IMR-90 (cell line): ENCODE measurements around the gene COL12A1. TPM values are rescaled to one million over a fixed set of nuclear protein-coding genes. Genes with fewer than 3 reads are reported as not detected.

ENCODE experiments used
- ATAC-seq: fragments of 200-7000 bp; cut with Tn5 transposase; 2 replicates; pipeline ENCODE4 v1.9.1; 2020; ENCODE audit warnings: low read depth, mild to moderate bottlenecking, moderate library complexity
- BruUV-seq: library from RNA; stranded (reverse); fragments of 400-500 nt; replicated peaks from 2 replicates; lab custom pipeline; 2021; lab: Mats Ljungman, UMichigan
- CTCF ChIA-PET: fragments of 300-600 bp; formaldehyde crosslinking; extraction: SDS; loops from one replicate; lab custom pipeline; 2021; ENCODE audit warnings: antibody characterized with exemption; lab: Yijun Ruan, JAX
- POLR2A ChIA-PET: fragments of 300-600 bp; sonication (Branson Sonifier 250); formaldehyde crosslinking; loops from one replicate; lab custom pipeline; 2022; ENCODE audit warnings: antibody characterized with exemption; ENCODE audit not compliant: unreplicated experiment; lab: Charles Lee
- DNase-seq: peaks from one replicate; pipeline ENCODE4 v3.0.0; 2013
- H2AFZ ChIP-seq: replicated peaks from 2 replicates; pipeline ENCODE3; 2013; ENCODE audit warnings: low read length, mild to moderate bottlenecking; ENCODE audit not compliant: poor library complexity
- H2AK5ac ChIP-seq: 2 replicates; pipeline ENCODE4 v1.6.1; 2013; ENCODE audit warnings: low read depth, low read length, inconsistent platforms
- H2AK9ac ChIP-seq: replicated peaks from 2 replicates; pipeline ENCODE3; 2013; ENCODE audit warnings: mild to moderate bottlenecking, low read depth, low read length, moderate library complexity; ENCODE audit not compliant: poor library complexity
- H2BK120ac ChIP-seq: 2 replicates; pipeline ENCODE4 v1.6.1; 2013; ENCODE audit warnings: low read depth, low read length, inconsistent platforms
- H2BK15ac ChIP-seq: 3 replicates; pipeline ENCODE4 v1.6.1; 2013; ENCODE audit warnings: low read depth, low read length, inconsistent platforms
- H2BK20ac ChIP-seq: 2 replicates; pipeline ENCODE4 v1.6.1; 2013; ENCODE audit warnings: low read depth, mild to moderate bottlenecking, inconsistent platforms, low read length, moderate library complexity
- H2BK5ac ChIP-seq: 2 replicates; pipeline ENCODE4 v1.6.1; 2013; ENCODE audit warnings: mild to moderate bottlenecking, low read depth, low read length, inconsistent platforms; ENCODE audit not compliant: poor library complexity, severe bottlenecking
- H3K14ac ChIP-seq: replicated peaks from 2 replicates; pipeline ENCODE4 v1.6.1; 2013; ENCODE audit warnings: low read depth, low read length, inconsistent platforms
- H3K18ac ChIP-seq: 2 replicates; pipeline ENCODE4 v1.6.1; 2013; ENCODE audit warnings: low read depth, low read length, control low read depth
- H3K23ac ChIP-seq: 2 replicates; pipeline ENCODE4 v1.6.1; 2013; ENCODE audit warnings: low read depth, low read length, inconsistent platforms
- H3K27ac ChIP-seq: 2 replicates; pipeline ENCODE4 v1.5.1; 2013; ENCODE audit warnings: mild to moderate bottlenecking, control low read depth, low read length; ENCODE audit not compliant: insufficient read depth
- H3K27me3 ChIP-seq: 2 replicates; pipeline ENCODE4 v1.6.1; 2013; ENCODE audit warnings: low read length; ENCODE audit not compliant: control insufficient read depth, insufficient read depth
- H3K36me3 ChIP-seq: 2 replicates; pipeline ENCODE4 v1.6.1; 2013; ENCODE audit warnings: low read length, mixed read lengths; ENCODE audit not compliant: control insufficient read depth, insufficient read depth
- H3K4ac ChIP-seq: 2 replicates; pipeline ENCODE4 v1.6.1; 2013; ENCODE audit warnings: low read depth, low read length, inconsistent platforms
- H3K4me1 ChIP-seq: 2 replicates; pipeline ENCODE4 v1.6.1; 2013; ENCODE audit warnings: low read length, mixed read lengths; ENCODE audit not compliant: control insufficient read depth, insufficient read depth
- H3K4me2 ChIP-seq: 2 replicates; pipeline ENCODE4 v1.6.1; 2013; ENCODE audit warnings: low read depth, mild to moderate bottlenecking, control low read depth, low read length, moderate library complexity
- H3K4me3 ChIP-seq: 2 replicates; pipeline ENCODE4 v1.5.1; 2013; ENCODE audit warnings: low read depth, mild to moderate bottlenecking, control low read depth, low read length, moderate library complexity; ENCODE audit not compliant: insufficient read depth
- H3K56ac ChIP-seq: 2 replicates; pipeline ENCODE4 v1.6.1; 2013; ENCODE audit warnings: low read length, inconsistent platforms; ENCODE audit not compliant: insufficient read depth; ENCODE audit errors: extremely low read depth
- H3K79me1 ChIP-seq, 2 experiments: 2 replicates each; pipeline ENCODE4 v1.6.1; 2013; ENCODE audit warnings: low read length in 2 of 2, inconsistent platforms in 1 of 2, low read depth in 1 of 2
- H3K9ac ChIP-seq: 2 replicates; pipeline ENCODE4 v1.6.1; 2013; ENCODE audit warnings: low read depth, low read length, control low read depth
- H3K9me1 ChIP-seq: 2 replicates; pipeline ENCODE4 v1.6.1; 2013; ENCODE audit warnings: low read length, inconsistent platforms; ENCODE audit not compliant: insufficient read depth
- H3K9me3 ChIP-seq: 2 replicates; pipeline ENCODE4 v1.6.1; 2013; ENCODE audit warnings: low read length; ENCODE audit not compliant: control insufficient read depth, insufficient read depth
- H4K20me1 ChIP-seq: 2 replicates; pipeline ENCODE4 v1.6.1; 2013; ENCODE audit warnings: low read length, inconsistent platforms; ENCODE audit not compliant: insufficient read depth
- H4K5ac ChIP-seq: 2 replicates; pipeline ENCODE4 v1.6.1; 2013; ENCODE audit warnings: mild to moderate bottlenecking, low read depth, low read length, control low read depth
- H4K8ac ChIP-seq, 2 experiments: 2 replicates each; pipeline ENCODE4 v1.6.1; 2013; ENCODE audit warnings: low read depth in 2 of 2, low read length in 2 of 2, control low read depth in 1 of 2, inconsistent platforms in 1 of 2
- H4K91ac ChIP-seq: 2 replicates; pipeline ENCODE4 v1.6.1; 2013; ENCODE audit warnings: low read depth, low read length, inconsistent platforms; ENCODE audit not compliant: insufficient read depth
- CHD1 ChIP-seq: IDR thresholded peaks from 2 replicates; pipeline ENCODE4 v1.6.1; 2012; ENCODE audit warnings: low read depth, low read length, improper control_type of control experiment
- RFX5 ChIP-seq: IDR thresholded peaks from 2 replicates; pipeline ENCODE4 v1.8.0; 2012; ENCODE audit warnings: low read depth, mild to moderate bottlenecking, low read length, moderate library complexity
- WGBS, 2 experiments: methylation state at CpG; one replicate each; pipeline versions ENCODE4 v1.1.5 to v1.1.7; 2013; ENCODE audit warnings: missing lambda C conversion rate in 2 of 2; ENCODE audit not compliant: insufficient read length in 1 of 2; ENCODE audit errors: extremely low coverage in 2 of 2; 5-methylcytosine and 5-hydroxymethylcytosine counted together
- dilution Hi-C: fragments of 300-500 bp; cut with HindIII; formaldehyde crosslinking; loops from one replicate; pipeline ENCODE4 v1.14.3; 2018; ENCODE audit warnings: low sequenced_read_pairs; ENCODE audit not compliant: unreplicated experiment
- in situ Hi-C: fragments of 300-500 bp; cut with MboI; formaldehyde crosslinking; loops from 3 replicates; pipeline ENCODE4 v1.14.3; 2019; ENCODE audit warnings: low sequenced_read_pairs, inconsistent platforms, mixed read lengths
- intact Hi-C: fragments of 100-400 bp; cut with micrococcal nuclease; formaldehyde crosslinking; loops from 2 replicates; pipeline ENCODE4 v1.10.0; 2022
- polyA plus RNA-seq, 3 experiments: library from polyadenylated mRNA; depleted of rRNA; stranded (reverse); fragments of >200 nt; gene quantifications; 2 replicates each; pipeline ENCODE4 v1.2.3, GENCODE V29; 2012; ENCODE audit warnings: low replicate concordance in 1 of 3
- total RNA-seq: library from RNA; depleted of rRNA; stranded (reverse); fragments of >200 nt; gene quantifications from 2 replicates; pipeline ENCODE4 v1.2.3, GENCODE V29; 2012

Gene COL12A1
- total and polyA plus RNA-seq, 2 of the 4 experiments (the other 2 are of a cell fraction), result 350 to 452 TPM

DNA sequence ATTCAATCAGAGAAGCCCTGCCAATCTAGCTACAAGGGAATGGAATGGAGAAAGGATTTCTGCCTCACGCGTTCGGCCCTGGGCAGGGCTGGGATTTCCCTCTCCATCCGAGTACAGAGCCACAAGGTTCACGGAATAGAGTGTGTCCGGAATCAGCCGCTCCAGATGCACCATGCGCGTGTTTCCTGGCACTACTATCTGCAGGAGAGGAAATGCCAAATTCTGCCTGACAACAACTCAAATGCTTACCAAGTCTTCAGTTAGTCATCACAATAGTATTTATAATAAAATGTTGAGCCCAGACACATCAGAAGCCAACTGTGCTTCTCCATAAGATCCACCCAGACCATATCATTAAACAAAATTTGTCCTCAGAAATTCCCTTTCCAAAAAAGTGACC lies 75.1 kb downstream of the COL12A1 start:
- dilution Hi-C loops (no loop called here), in situ Hi-C loops (no loop called here), intact Hi-C loops (no loop called here)
- Histone ChIP-seq H3K14ac (peak overlapping the region; percentile 23), H3K27me3 (no peaks in the 10 kb centered on the region), H2BK5ac (peak overlapping the region; percentile 86), H3K4me1 (peaks cover 19% of the 10 kb centered on the region), H3K27ac (peak overlapping the region; percentile 30), H3K79me1 (peaks cover 30 to 64% of the 10 kb centered on the region in 2 experiments), H4K91ac (peak overlapping the region; percentile 55; the same call in 1 of the 2 replicates), H3K9me1 (peaks cover 17% of the 10 kb centered on the region), H2AK5ac (peak overlapping the region; percentile 74), H3K4me3 (no peak overlapping the region), H3K36me3 (peaks cover 62% of the 10 kb centered on the region), H3K4me2 (no peak overlapping the region), H4K20me1 (peaks cover 4% of the 10 kb centered on the region; the same call in 1 of the 2 replicates), H2AFZ (no peak overlapping the region), H3K9me3 (no peaks in the 10 kb centered on the region), H4K5ac (no peak overlapping the region), H3K56ac (peak overlapping the region; percentile 35; the same call in 1 of the 2 replicates), H3K18ac (no peak overlapping the region; the same call in 1 of the 2 replicates), H2AK9ac (peak overlapping the region; percentile 1), H3K23ac (peak overlapping the region; percentile 67), H3K4ac (peak overlapping the region; percentile 78), H2BK120ac (peak overlapping the region; percentile 44; the same call in 1 of the 2 replicates), H2BK20ac (peak overlapping the region; percentile 27), H3K9ac (no peak overlapping the region), H2BK15ac (peak overlapping the region; percentile 57; the same call in 1 of the 3 replicates), H4K8ac (peak overlapping the region in 1 of 2 experiments; percentile 36; a peak in 1 of 4 replicates)
- POLR2A ChIA-PET, result no interaction called here
- CTCF ChIA-PET, result no interaction called here
- ATAC-seq, result peak; percentile 68
- BruUV-seq, result no TSS peak
- TF ChIP-seq CHD1 (no peak), RFX5 (peak; percentile 75; the same call in 1 of the 2 replicates)
- no CpG with 5 or more reads among the region's 9 CpGs for whole genome bisulfite sequencing, 2 experiments
- peak; percentile 76 for DNase-seq
